22Rv1 (cell line): ENCODE results near the gene FBXO2.

ENCODE experiments used
- H3K27ac ChIP-seq: fragments of 450-650 bp; 2 replicates; pipeline ENCODE4 v1.5.1; 2017
- CTCF ChIP-seq: fragments of 450-650 bp; IDR thresholded peaks from 2 replicates; pipeline ENCODE4 v1.5.1; 2017; ENCODE audit warnings: mild to moderate bottlenecking
- ZFX ChIP-seq: fragments of 450-650 bp; IDR thresholded peaks from 2 replicates; pipeline ENCODE4 v1.6.1; 2017; ENCODE audit warnings: antibody characterized with exemption, borderline replicate concordance

The FBXO2 gene

GRCh38 chr1:11697188-11697892 lies 43.1 kb upstream of the FBXO2 start:
- H3K27ac ChIP-seq, result no peak overlapping the region

GRCh38 chr1:11695861-11696260 lies 41.6 kb upstream of the FBXO2 start:
- H3K27ac ChIP-seq, result no peak overlapping the region
- TF ChIP-seq ZFX (no peak), CTCF (no peak)

More at GRCh38 chr1:11697188-11697892, 43.1 kb upstream of the FBXO2 start:
- TF ChIP-seq CTCF (no peak), ZFX (no peak)

- no peak overlapping the region for H3K27ac ChIP-seq
- no peak for TF ChIP-seq CTCF
- no peak for TF ChIP-seq ZFX
Observed at GRCh38 chr1:11693917-11694316, 39.7 kb upstream of the FBXO2 start.

- no peak for TF ChIP-seq CTCF
- TF ChIP-seq ZFX, result no peak
- H3K27ac ChIP-seq, result no peak overlapping the region
Observed at GRCh38 chr1:11693024-11693590, 38.9 kb upstream of the FBXO2 start.

GRCh38 chr1:11691928-11692711 lies 37.9 kb upstream of the FBXO2 start:
- TF ChIP-seq CTCF, result no peak
- TF ChIP-seq ZFX, result no peak
- H3K27ac ChIP-seq, result no peak overlapping the region

- TF ChIP-seq CTCF, result no peak
- no peak for TF ChIP-seq ZFX
- peak within 1 kb of the TSS; percentile 41 for H3K27ac ChIP-seq
Observed at GRCh38 chr1:11691302-11691914, 37.2 kb upstream of the FBXO2 start, which contains the start of gene DRAXIN. Gene DRAXIN (plus strand): TSS chr1:11691710. CDS start chr1:11706259, 14,549 bp downstream.
